Measurements from ENCODE around the gene TSNAXIP1.

- TF ChIP-seq CTCF (IDR thresholded peaks at IDR 0.05; ENCODE audit: poor library complexity): no peak
- TF ChIP-seq EZH2 (IDR thresholded peaks at IDR 0.05; ENCODE audit: borderline replicate concordance): no peak
These were observed 67.0 kb downstream of the TSNAXIP1 start for GRCh38 chr16:67873435-67874370.
